Hepatocyte (in vitro differentiated cells): ENCODE data around the gene C21orf91. TPM values are rescaled to one million over a fixed set of nuclear protein-coding genes. Genes with fewer than 3 reads are reported as not detected.

Experiments used
- DNase-seq: peaks from one replicate; pipeline ENCODE4 v3.0.0-alpha.2; 2016; ENCODE audit warnings: low spot score
- H2AFZ ChIP-seq: fragments of 200-600 bp; sonication (generic); 2 replicates; pipeline ENCODE4 v1.6.0; 2016; ENCODE audit warnings: antibody characterized with exemption, mild to moderate bottlenecking
- H3K27ac ChIP-seq: fragments of 200-600 bp; sonication (generic); 2 replicates; pipeline ENCODE4 v1.5.1; 2016; ENCODE audit warnings: mild to moderate bottlenecking
- H3K27me3 ChIP-seq: fragments of 200-600 bp; sonication (generic); 2 replicates; pipeline ENCODE4 v1.6.1; 2016
- H3K36me3 ChIP-seq: fragments of 200-600 bp; sonication (generic); replicated peaks from 2 replicates; pipeline ENCODE4 v1.5.1; 2016; ENCODE audit warnings: low read depth; ENCODE audit not compliant: insufficient read depth
- H3K4me1 ChIP-seq: fragments of 200-600 bp; sonication (generic); 2 replicates; pipeline ENCODE4 v1.5.1; 2016; ENCODE audit warnings: mild to moderate bottlenecking, moderate library complexity; ENCODE audit not compliant: insufficient read depth
- H3K4me2 ChIP-seq: fragments of 200-600 bp; sonication (generic); 2 replicates; pipeline ENCODE4 v1.6.0; 2016
- H3K4me3 ChIP-seq: fragments of 200-600 bp; sonication (generic); 2 replicates; pipeline ENCODE4 v1.5.1; 2016; ENCODE audit warnings: mild to moderate bottlenecking
- H3K79me2 ChIP-seq: fragments of 200-600 bp; sonication (generic); 2 replicates; pipeline ENCODE4 v1.6.0; 2017; ENCODE audit warnings: mild to moderate bottlenecking
- H3K9me2 ChIP-seq: fragments of 200-600 bp; sonication (generic); replicated peaks from 2 replicates; pipeline ENCODE4 v1.6.0; 2017; ENCODE audit warnings: mild to moderate bottlenecking; ENCODE audit not compliant: insufficient read depth
- H3K9me3 ChIP-seq: fragments of 200-600 bp; sonication (generic); 2 replicates; pipeline ENCODE4 v1.5.1; 2016; ENCODE audit warnings: low read depth, mild to moderate bottlenecking
- H4K20me1 ChIP-seq: fragments of 200-600 bp; sonication (generic); 2 replicates; pipeline ENCODE4 v1.6.0; 2016; ENCODE audit warnings: mild to moderate bottlenecking; ENCODE audit not compliant: insufficient read depth, poor library complexity, severe bottlenecking
- CTCF ChIP-seq: fragments of 200-600 bp; sonication (generic); IDR thresholded peaks from 2 replicates; pipeline ENCODE4 v1.5.1; 2016; ENCODE audit warnings: antibody characterized with exemption, mild to moderate bottlenecking; ENCODE audit not compliant: poor library complexity
- EZH2 ChIP-seq: fragments of 200-600 bp; sonication (generic); IDR thresholded peaks from 2 replicates; pipeline ENCODE4 v1.6.1; 2016; ENCODE audit warnings: antibody characterized with exemption, mild to moderate bottlenecking, borderline replicate concordance
- EZH2phosphoT487 ChIP-seq: fragments of 200-600 bp; sonication (generic); IDR thresholded peaks from one replicate; pipeline ENCODE4 v1.6.1; 2018; ENCODE audit warnings: antibody characterized with exemption, mild to moderate bottlenecking, low read depth, moderate library complexity; ENCODE audit not compliant: unreplicated experiment, severe bottlenecking
- WGBS: methylation state at CpG from one replicate; pipeline ENCODE4 v1.1.6; 2016; ENCODE audit warnings: low lambda C conversion rate; ENCODE audit errors: missing lambda C conversion rate; 5-methylcytosine and 5-hydroxymethylcytosine counted together
- polyA plus RNA-seq: library from polyadenylated mRNA; unstranded; fragments of >200 nt; fragmentation: Nextera tagmentation; extraction: Ambion mirVana; gene quantifications from 2 replicates; pipeline ENCODE4 v1.2.1, GENCODE V29; 2016
- total RNA-seq: library from RNA; depleted of rRNA; stranded (reverse); fragments of >200 nt; gene quantifications from 2 replicates; pipeline ENCODE4 v1.2.3, GENCODE V29; 2014

Gene C21orf91
- total and polyA plus RNA-seq, 2 experiments from 2014 or later: 3.9 to 11.1 TPM

DNA sequence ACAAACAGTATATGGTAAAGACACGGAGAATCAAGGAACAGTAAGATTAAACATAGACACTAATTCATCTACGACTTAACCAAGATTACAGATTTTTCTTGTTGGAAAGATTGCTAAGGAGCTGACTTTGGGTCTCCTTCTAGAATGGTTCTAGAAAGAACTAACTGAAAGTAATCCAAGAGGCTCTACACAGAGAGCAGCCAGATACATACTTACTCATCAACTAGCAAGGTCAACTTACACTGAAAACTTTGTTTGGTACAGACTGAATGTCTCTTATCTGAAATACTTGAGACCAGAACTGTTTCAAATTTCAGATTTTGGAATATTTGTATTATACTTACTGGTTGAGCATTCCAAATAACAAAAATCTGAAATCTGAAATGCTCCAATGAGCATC is 5.8 kb downstream of the C21orf91 start:
- H3K27me3 ChIP-seq: no peaks in the 10 kb centered on the region
- no peak for DNase-seq
- no peak overlapping the region for H2AFZ ChIP-seq
- peaks cover 6% of the 10 kb centered on the region for H3K4me1 ChIP-seq
- no peak overlapping the region for H3K27ac ChIP-seq
- peaks cover 47% of the 10 kb centered on the region for H3K79me2 ChIP-seq
- peaks cover 6% of the 10 kb centered on the region for H3K9me3 ChIP-seq
- WGBS: 94% methylated on average over 2 of the region's 2 CpGs
- TF ChIP-seq EZH2: no peak
- no peak overlapping the region for H3K4me3 ChIP-seq
- H3K36me3 ChIP-seq: peaks cover 19% of the 10 kb centered on the region
- H3K9me2 ChIP-seq: no peaks in the 10 kb centered on the region
- H4K20me1 ChIP-seq: no peaks in the 10 kb centered on the region
- no peak overlapping the region for H3K4me2 ChIP-seq

GRCh38 chr21:17805966-17806365 is 13.2 kb downstream of the C21orf91 start:
- no peak overlapping the region for H3K27ac ChIP-seq
- no peaks in the 10 kb centered on the region for H3K4me1 ChIP-seq
- H3K4me2 ChIP-seq: no peak overlapping the region
- no peaks in the 10 kb centered on the region for H3K9me2 ChIP-seq
- TF ChIP-seq EZH2 (no peak), CTCF (no peak), EZH2phosphoT487 (no peak)
- DNase-seq: no peak
- WGBS: 91% methylated on average over 4 of the region's 4 CpGs
- H3K9me3 ChIP-seq: peaks cover 10% of the 10 kb centered on the region
- no peaks in the 10 kb centered on the region for H3K27me3 ChIP-seq
- H3K79me2 ChIP-seq: peaks cover 4% of the 10 kb centered on the region
- no peaks in the 10 kb centered on the region for H4K20me1 ChIP-seq
- H2AFZ ChIP-seq: no peak overlapping the region
- no peak overlapping the region for H3K4me3 ChIP-seq
- H3K36me3 ChIP-seq: peaks cover 13% of the 10 kb centered on the region

DNA sequence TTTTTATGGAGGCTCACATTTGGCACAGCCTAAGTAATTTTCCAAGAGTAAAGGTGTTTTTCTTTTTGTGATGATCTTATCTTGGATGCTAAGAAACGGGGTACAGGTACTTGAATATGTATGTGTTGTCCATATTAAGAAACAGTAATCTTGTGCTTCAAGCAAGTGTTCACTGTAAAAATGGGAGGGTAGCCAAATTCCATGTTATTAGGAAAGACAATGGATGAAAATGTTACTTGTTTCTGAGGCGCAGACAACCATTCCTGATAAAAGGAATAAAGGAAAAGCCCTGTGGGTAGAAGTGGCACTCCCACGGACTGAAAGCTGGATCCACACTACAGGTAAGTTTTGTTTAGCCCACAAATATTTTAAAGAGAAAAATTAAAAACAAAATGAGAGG is 15.6 kb downstream of the C21orf91 start:
- no peak overlapping the region for H2AFZ ChIP-seq
- TF ChIP-seq CTCF (no peak), EZH2 (no peak), EZH2phosphoT487 (no peak)
- no peaks in the 10 kb centered on the region for H4K20me1 ChIP-seq
- H3K4me1 ChIP-seq: no peaks in the 10 kb centered on the region
- H3K4me2 ChIP-seq: no peak overlapping the region
- peaks cover 6% of the 10 kb centered on the region for H3K9me3 ChIP-seq
- no peaks in the 10 kb centered on the region for H3K36me3 ChIP-seq
- H3K9me2 ChIP-seq: no peaks in the 10 kb centered on the region
- H3K79me2 ChIP-seq: no peaks in the 10 kb centered on the region
- no peak overlapping the region for H3K27ac ChIP-seq
- no peaks in the 10 kb centered on the region for H3K27me3 ChIP-seq
- H3K4me3 ChIP-seq: no peak overlapping the region
- WGBS: 86% methylated on average over 3 of the region's 3 CpGs
- DNase-seq: no peak

- Histone ChIP-seq H3K9me2 (no peaks in the 10 kb centered on the region), H4K20me1 (no peaks in the 10 kb centered on the region), H3K79me2 (no peaks in the 10 kb centered on the region), H3K4me2 (no peak overlapping the region), H3K27me3 (no peaks in the 10 kb centered on the region), H3K4me3 (no peak overlapping the region), H3K36me3 (no peaks in the 10 kb centered on the region), H3K27ac (no peak overlapping the region), H3K9me3 (no peaks in the 10 kb centered on the region), H3K4me1 (no peaks in the 10 kb centered on the region), H2AFZ (no peak overlapping the region)
- 100% methylated on average over 1 of the region's 1 CpG for WGBS
- TF ChIP-seq CTCF (no peak), EZH2phosphoT487 (no peak), EZH2 (no peak)
- DNase-seq: no peak
Observed at GRCh38 chr21:17802572-17802971, 16.6 kb downstream of the C21orf91 start.
